ENCODE data around the gene TTI1. TPM values are rescaled to one million over a fixed set of nuclear protein-coding genes. Genes with fewer than 3 reads are reported as not detected.

Gene TTI1
- total RNA-seq, 1 donor from 2014 or later = 30.1 TPM

GRCh38 chr20:37936451-37936850 is 96.8 kb downstream of the TTI1 start:
- ChIA-PET POLR2A (no interaction called here), CTCF (no interaction called here)
- Mint-ChIP-seq H3K27me3 (peaks cover 7% of the 10 kb centered on the region), H3K27ac (no peak overlapping the region), H3K4me3 (no peak overlapping the region), H3K36me3 (ENCODE audit: low read depth) (no peaks in the 10 kb centered on the region), H3K4me1 (no peaks in the 10 kb centered on the region), H3K9me3 (no peaks in the 10 kb centered on the region)
- ATAC-seq (ENCODE audit: low read depth) (no peak), DNase-seq (no peak)
- no peak for TF ChIP-seq CTCF (IDR thresholded peaks at IDR 0.05)
- intact Hi-C loops (cut with micrococcal nuclease) = no loop called here

GRCh38 chr20:37936041-37936440 is 97.2 kb downstream of the TTI1 start:
- ChIA-PET POLR2A (no interaction called here), CTCF (no interaction called here)
- H3K27ac Mint-ChIP-seq = no peak overlapping the region
- no peak for DNase-seq
- H3K36me3 Mint-ChIP-seq (ENCODE audit: low read depth) = no peaks in the 10 kb centered on the region
- ATAC-seq (ENCODE audit: low read depth) = no peak
- H3K4me1 Mint-ChIP-seq = no peaks in the 10 kb centered on the region
- H3K27me3 Mint-ChIP-seq = peaks cover 9% of the 10 kb centered on the region
- no peaks in the 10 kb centered on the region for H3K9me3 Mint-ChIP-seq
- no peak overlapping the region for H3K4me3 Mint-ChIP-seq
- intact Hi-C loops (cut with micrococcal nuclease) = no loop called here
- no peak for TF ChIP-seq CTCF (IDR thresholded peaks at IDR 0.05)

- H3K9me3 Mint-ChIP-seq = no peaks in the 10 kb centered on the region
- DNase-seq (no peak), ATAC-seq (ENCODE audit: low read depth) (no peak)
- intact Hi-C loops (cut with micrococcal nuclease) = no loop called here
- peaks cover 12% of the 10 kb centered on the region for H3K27me3 Mint-ChIP-seq
- TF ChIP-seq CTCF (IDR thresholded peaks at IDR 0.05) = no peak
- H3K4me3 Mint-ChIP-seq = no peak overlapping the region
- H3K27ac Mint-ChIP-seq = no peak overlapping the region
- H3K36me3 Mint-ChIP-seq (ENCODE audit: low read depth) = no peaks in the 10 kb centered on the region
- no peaks in the 10 kb centered on the region for H3K4me1 Mint-ChIP-seq
- POLR2A ChIA-PET = no interaction called here
- CTCF ChIA-PET = no interaction called here
Observed at GRCh38 chr20:37935435-37935834, 97.8 kb downstream of the TTI1 start.

GRCh38 chr20:37934634-37935375 is 98.5 kb downstream of the TTI1 start:
- no peak for DNase-seq
- Mint-ChIP-seq H3K4me1 (no peaks in the 10 kb centered on the region), H3K27me3 (peaks cover 13% of the 10 kb centered on the region), H3K4me3 (no peak overlapping the region), H3K36me3 (ENCODE audit: low read depth) (no peaks in the 10 kb centered on the region), H3K27ac (no peak overlapping the region), H3K9me3 (no peaks in the 10 kb centered on the region)
- ATAC-seq (ENCODE audit: low read depth) = no peak
- intact Hi-C loops (cut with micrococcal nuclease) = no loop called here
- TF ChIP-seq CTCF (IDR thresholded peaks at IDR 0.05) = no peak
- POLR2A ChIA-PET = no interaction called here
- CTCF ChIA-PET = no interaction called here

GRCh38 chr20:37933786-37934633 is 99.2 kb downstream of the TTI1 start:
- intact Hi-C loops (cut with micrococcal nuclease) = no loop called here
- ATAC-seq (ENCODE audit: low read depth) (no peak), DNase-seq (no peak)
- H3K36me3 Mint-ChIP-seq (ENCODE audit: low read depth) = no peaks in the 10 kb centered on the region
- ChIA-PET CTCF (interaction anchor here (1.5 kb wide), 1 partner anchor 9 kb away, joined by 4 read pairs; no protein-coding TSS in a partner anchor), POLR2A (no interaction called here)
- no peaks in the 10 kb centered on the region for H3K9me3 Mint-ChIP-seq
- no peak overlapping the region for H3K4me3 Mint-ChIP-seq
- H3K27me3 Mint-ChIP-seq = peaks cover 17% of the 10 kb centered on the region
- no peak overlapping the region for H3K27ac Mint-ChIP-seq
- TF ChIP-seq CTCF (IDR thresholded peaks at IDR 0.05) = no peak
- H3K4me1 Mint-ChIP-seq = no peaks in the 10 kb centered on the region

Data from activated B cell treated with CpG ODN at 0.5 μM for 24 hours (primary cell).